HUES64 (cell line): ENCODE results near the gene RGS17.

Experiments
- H3K27ac ChIP-seq: 2 replicates; pipeline ENCODE4 v1.7.0; 2013; ENCODE audit warnings: low read depth, low read length, inconsistent platforms
- H3K27me3 ChIP-seq: 2 replicates; pipeline ENCODE4 v1.6.1; 2013; ENCODE audit warnings: mild to moderate bottlenecking, low read length; ENCODE audit not compliant: insufficient read depth
- H3K36me3 ChIP-seq: 2 replicates; pipeline ENCODE4 v1.6.1; 2013; ENCODE audit warnings: mild to moderate bottlenecking, low read length; ENCODE audit not compliant: insufficient read depth
- H3K4me1 ChIP-seq: 2 replicates; pipeline ENCODE4 v1.6.1; 2013; ENCODE audit warnings: mild to moderate bottlenecking, low read length, moderate library complexity; ENCODE audit not compliant: insufficient read depth
- H3K4me3 ChIP-seq: 2 replicates; pipeline ENCODE4 v1.5.1; 2013; ENCODE audit warnings: mild to moderate bottlenecking, low read length, moderate library complexity
- H3K9ac ChIP-seq: 2 replicates; pipeline ENCODE4 v1.6.1; 2013; ENCODE audit warnings: mild to moderate bottlenecking, low read depth, low read length
- H3K9me3 ChIP-seq: 2 replicates; pipeline ENCODE4 v1.6.1; 2013; ENCODE audit warnings: low read depth, low read length; ENCODE audit not compliant: insufficient read depth
- WGBS: fragments of 150-250, 120-280 bp; methylation state at CpG from one replicate; pipeline ENCODE4 v1.1.7; 2013; ENCODE audit warnings: missing lambda C conversion rate; 5-methylcytosine and 5-hydroxymethylcytosine counted together

The RGS17 gene

GRCh38 chr6:153099636-153100035, 31.4 kb downstream of the RGS17 start:
- no peak overlapping the region for H3K27ac ChIP-seq
- H3K4me1 ChIP-seq = peaks cover 6% of the 10 kb centered on the region; the same call in 1 of the 2 replicates
- WGBS = 100% methylated on average over 1 of the region's 3 CpGs
- no peaks in the 10 kb centered on the region for H3K9me3 ChIP-seq
- H3K27me3 ChIP-seq = no peaks in the 10 kb centered on the region
- H3K36me3 ChIP-seq = no peaks in the 10 kb centered on the region
- H3K9ac ChIP-seq = no peak overlapping the region
- H3K4me3 ChIP-seq = no peak overlapping the region

GRCh38 chr6:153096792-153097191, 34.3 kb downstream of the RGS17 start:
- 95% methylated on average over 1 of the region's 1 CpG for WGBS

GRCh38 chr6:153096031-153096430, 35.1 kb downstream of the RGS17 start:
- WGBS = 91% methylated on average over 4 of the region's 4 CpGs
- no peaks in the 10 kb centered on the region for H3K27me3 ChIP-seq
- no peak overlapping the region for H3K27ac ChIP-seq
- no peaks in the 10 kb centered on the region for H3K36me3 ChIP-seq
- H3K9me3 ChIP-seq = no peaks in the 10 kb centered on the region
- no peak overlapping the region for H3K9ac ChIP-seq
- H3K4me3 ChIP-seq = no peak overlapping the region
- H3K4me1 ChIP-seq = peaks cover 2% of the 10 kb centered on the region; the same call in 1 of the 2 replicates

More at GRCh38 chr6:153096792-153097191, 34.3 kb downstream of the RGS17 start:
- H3K4me3 ChIP-seq = no peak overlapping the region
- no peaks in the 10 kb centered on the region for H3K36me3 ChIP-seq
- peaks cover 2% of the 10 kb centered on the region; the same call in 1 of the 2 replicates for H3K4me1 ChIP-seq
- no peaks in the 10 kb centered on the region for H3K27me3 ChIP-seq
- H3K9ac ChIP-seq = no peak overlapping the region
- no peak overlapping the region for H3K27ac ChIP-seq
- H3K9me3 ChIP-seq = no peaks in the 10 kb centered on the region

GRCh38 chr6:153092082-153093013, 38.7 kb downstream of the RGS17 start:
- Histone ChIP-seq H3K27ac (no peak overlapping the region), H3K4me1 (peaks cover 2% of the 10 kb centered on the region; the same call in 1 of the 2 replicates), H3K27me3 (no peaks in the 10 kb centered on the region), H3K9ac (no peak overlapping the region), H3K9me3 (no peaks in the 10 kb centered on the region), H3K36me3 (no peaks in the 10 kb centered on the region), H3K4me3 (no peak overlapping the region)
- 95% methylated on average over 7 of the region's 9 CpGs for WGBS

- H3K27ac ChIP-seq = no peak overlapping the region
- H3K9me3 ChIP-seq = no peaks in the 10 kb centered on the region
- no peak overlapping the region for H3K4me3 ChIP-seq
- no peak overlapping the region for H3K9ac ChIP-seq
- H3K27me3 ChIP-seq = no peaks in the 10 kb centered on the region
- H3K4me1 ChIP-seq = peaks cover 2% of the 10 kb centered on the region; the same call in 1 of the 2 replicates
- no peaks in the 10 kb centered on the region for H3K36me3 ChIP-seq
- 89% methylated on average over 8 of the region's 8 CpGs for WGBS
Measured at GRCh38 chr6:153090241-153090930, 40.7 kb downstream of the RGS17 start.

GRCh38 chr6:153088796-153089195, 42.3 kb downstream of the RGS17 start:
- no peaks in the 10 kb centered on the region for H3K27me3 ChIP-seq
- peaks cover 2% of the 10 kb centered on the region; the same call in 1 of the 2 replicates for H3K4me1 ChIP-seq
- no peak overlapping the region for H3K9ac ChIP-seq
- WGBS = 100% methylated on average over 1 of the region's 3 CpGs
- no peaks in the 10 kb centered on the region for H3K9me3 ChIP-seq
- H3K36me3 ChIP-seq = no peaks in the 10 kb centered on the region
- no peak overlapping the region for H3K4me3 ChIP-seq
- H3K27ac ChIP-seq = no peak overlapping the region

GRCh38 chr6:153087436-153087835, 43.6 kb downstream of the RGS17 start:
- H3K27ac ChIP-seq = no peak overlapping the region
- H3K9me3 ChIP-seq = no peaks in the 10 kb centered on the region
- no peak overlapping the region for H3K9ac ChIP-seq
- H3K36me3 ChIP-seq = no peaks in the 10 kb centered on the region
- H3K4me1 ChIP-seq = no peaks in the 10 kb centered on the region; the same call in 1 of the 2 replicates
- no peak overlapping the region for H3K4me3 ChIP-seq
- H3K27me3 ChIP-seq = no peaks in the 10 kb centered on the region

- Histone ChIP-seq H3K27ac (no peak overlapping the region), H3K9me3 (no peaks in the 10 kb centered on the region), H3K4me1 (no peaks in the 10 kb centered on the region; the same call in 1 of the 2 replicates), H3K27me3 (no peaks in the 10 kb centered on the region), H3K4me3 (no peak overlapping the region), H3K9ac (no peak overlapping the region), H3K36me3 (no peaks in the 10 kb centered on the region)
- WGBS = 93% methylated on average over 5 of the region's 5 CpGs
Measured at GRCh38 chr6:153086225-153086990, 44.7 kb downstream of the RGS17 start.

- no peak overlapping the region for H3K4me3 ChIP-seq
- H3K27ac ChIP-seq = no peak overlapping the region
- 88% methylated on average over 5 of the region's 5 CpGs for WGBS
- no peaks in the 10 kb centered on the region for H3K27me3 ChIP-seq
- no peaks in the 10 kb centered on the region for H3K9me3 ChIP-seq
- no peak overlapping the region for H3K9ac ChIP-seq
- H3K36me3 ChIP-seq = no peaks in the 10 kb centered on the region
- H3K4me1 ChIP-seq = no peaks in the 10 kb centered on the region; the same call in 1 of the 2 replicates
Measured at GRCh38 chr6:153085239-153085638, 45.8 kb downstream of the RGS17 start.

- Histone ChIP-seq H3K36me3 (no peaks in the 10 kb centered on the region), H3K9me3 (no peaks in the 10 kb centered on the region), H3K9ac (no peak overlapping the region), H3K4me1 (no peaks in the 10 kb centered on the region; the same call in 1 of the 2 replicates), H3K4me3 (no peak overlapping the region), H3K27ac (no peak overlapping the region), H3K27me3 (no peaks in the 10 kb centered on the region)
- WGBS = 89% methylated on average over 3 of the region's 3 CpGs
Measured at GRCh38 chr6:153084393-153084792, 46.7 kb downstream of the RGS17 start.
